ENCODE measurements around the gene HSPA13.
"Not testable (repeated sequence)": the region's sequence is repeated elsewhere in the genome, so short reads cannot be mapped to it uniquely, and the experiment has no call there.

The HSPA13 gene

DNA sequence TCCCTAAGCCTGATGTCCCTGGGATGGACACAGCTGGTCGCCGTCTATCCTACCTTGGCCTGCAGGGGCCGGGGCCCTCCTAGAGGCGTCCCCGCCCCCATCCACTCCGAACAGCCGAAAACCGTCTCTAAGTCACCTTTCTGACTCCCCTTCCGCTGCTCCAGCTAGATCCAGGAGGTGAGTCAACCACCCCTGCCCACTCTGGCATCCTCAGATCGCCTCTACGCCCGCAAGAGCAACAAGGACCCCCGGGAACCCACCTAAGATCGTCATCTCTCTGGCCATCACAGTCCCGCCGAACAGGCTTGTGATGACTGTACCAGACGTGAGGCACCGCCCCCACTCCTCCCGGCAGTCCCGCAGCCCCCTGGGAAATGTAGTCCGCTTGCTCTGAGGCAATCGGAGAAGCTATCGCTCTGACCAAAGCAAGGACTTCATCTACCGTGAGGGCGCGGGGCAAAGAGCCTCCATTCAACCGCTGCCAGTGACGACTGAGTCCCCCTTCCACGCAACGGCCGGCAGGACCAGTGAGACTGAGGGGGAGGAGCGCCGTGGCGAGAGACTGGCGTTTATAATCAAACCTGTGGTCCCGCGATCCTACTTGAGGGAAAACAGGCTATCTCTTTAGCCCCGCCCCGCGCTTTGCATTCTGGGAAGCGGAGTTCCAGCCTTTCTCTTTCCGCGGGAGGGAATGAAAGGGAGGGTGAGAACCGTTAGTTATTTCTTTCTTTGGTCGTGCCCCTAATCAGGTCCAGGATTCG is at the start of gene HSPA13:
Gene HSPA13, minus strand, starts transcription at position 312 of the 761 bp plus-strand sequence. Its CDS starts 27 bp downstream, at position 285.
- peak; percentile 99 for DNase-seq (ENCODE audit: low read depth)
- peak within 1 kb of the TSS; percentile 89 for H3K4me3 ChIP-seq (ENCODE audit: low read depth, low read length)

GRCh38 chr21:14418920-14419319 is 36.0 kb upstream of the HSPA13 start:
- DNase-seq (ENCODE audit: low read depth): no peak
- H3K4me3 ChIP-seq (ENCODE audit: low read depth, low read length): no peak overlapping the region

DNA sequence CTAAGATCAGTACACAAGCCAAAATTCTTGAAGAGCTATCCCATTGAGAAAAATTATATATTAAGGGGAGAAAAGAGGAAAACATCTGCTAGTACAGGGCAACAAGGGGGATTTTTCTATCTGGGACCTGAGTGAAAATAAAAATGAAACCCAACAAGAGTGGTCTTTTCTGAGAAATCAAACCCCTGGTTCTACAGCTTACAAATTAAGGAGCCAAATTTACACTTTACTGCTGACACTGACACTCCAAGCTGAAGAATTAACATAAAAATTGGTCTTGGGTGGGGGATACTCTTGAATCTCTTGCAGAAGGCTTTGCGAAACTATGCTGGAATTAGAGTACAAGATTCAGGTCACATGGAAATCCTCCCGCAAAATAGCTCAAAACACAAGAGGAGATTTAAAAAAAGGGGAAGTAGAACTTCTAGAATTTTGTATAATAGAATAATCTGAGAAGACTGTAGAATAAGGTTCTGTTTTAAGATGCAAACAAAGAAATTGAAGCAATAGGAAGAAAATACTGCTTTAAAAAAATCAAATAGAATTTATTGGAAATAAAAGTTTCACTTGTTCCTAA is 32.1 kb upstream of the HSPA13 start:
- H3K4me3 ChIP-seq (ENCODE audit: low read depth, low read length): no peak overlapping the region
- no peak for DNase-seq (ENCODE audit: low read depth)

- DNase-seq (ENCODE audit: low read depth): no peak
- no peak overlapping the region for H3K4me3 ChIP-seq (ENCODE audit: low read depth, low read length)
Measured at GRCh38 chr21:14405962-14406361, 23.0 kb upstream of the HSPA13 start.

DNA sequence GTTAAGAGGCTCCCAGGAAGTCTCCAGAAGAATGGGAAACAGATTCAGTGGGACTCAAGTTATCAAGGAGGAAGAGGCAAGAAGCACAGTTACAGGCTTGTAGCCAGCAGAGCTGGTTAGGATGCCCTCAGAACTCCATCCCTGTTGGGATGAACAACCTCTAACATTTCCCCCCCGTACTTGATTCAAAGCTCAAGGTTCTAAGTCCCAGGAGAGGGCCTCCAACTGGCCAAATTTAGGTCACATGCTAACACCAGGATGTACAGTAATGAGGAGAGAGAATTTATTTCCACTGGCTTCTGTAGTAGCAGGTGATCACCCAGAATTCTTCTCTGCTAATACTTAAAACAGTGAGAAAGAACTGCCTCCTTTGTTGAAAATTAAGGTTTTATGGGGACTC is 22.3 kb upstream of the HSPA13 start:
- no peak overlapping the region for H3K4me3 ChIP-seq (ENCODE audit: low read depth, low read length)
- DNase-seq (ENCODE audit: low read depth): no peak

- H3K4me3 ChIP-seq (ENCODE audit: low read depth, low read length): no peak overlapping the region
- DNase-seq (ENCODE audit: low read depth): peak; percentile 5
Measured at GRCh38 chr21:14403681-14404318, 20.9 kb upstream of the HSPA13 start.

DNA sequence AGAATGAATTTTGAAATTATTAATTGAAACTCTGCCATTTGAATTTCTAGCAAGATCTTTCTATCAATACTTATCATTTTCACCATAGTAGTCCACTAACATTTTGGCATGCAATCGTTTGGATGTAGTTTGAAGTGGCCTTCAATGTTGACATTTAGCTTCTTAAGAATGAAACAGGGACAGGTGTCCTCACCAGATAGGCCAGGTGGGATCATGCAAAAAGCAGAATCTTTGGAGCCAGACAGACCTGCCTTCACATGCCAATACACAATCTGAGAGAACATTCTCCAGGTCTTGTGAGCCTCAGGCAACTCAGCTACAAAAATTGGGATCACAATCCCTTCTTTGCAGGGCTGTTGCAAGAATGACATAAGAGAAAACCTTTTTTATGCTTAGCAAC is 18.3 kb upstream of the HSPA13 start:
- H3K4me3 ChIP-seq (ENCODE audit: low read depth, low read length): no peak overlapping the region
- DNase-seq (ENCODE audit: low read depth): no peak

GRCh38 chr21:14388282-14388681 is 5.3 kb upstream of the HSPA13 start:
- DNase-seq (ENCODE audit: low read depth): no peak

DNA sequence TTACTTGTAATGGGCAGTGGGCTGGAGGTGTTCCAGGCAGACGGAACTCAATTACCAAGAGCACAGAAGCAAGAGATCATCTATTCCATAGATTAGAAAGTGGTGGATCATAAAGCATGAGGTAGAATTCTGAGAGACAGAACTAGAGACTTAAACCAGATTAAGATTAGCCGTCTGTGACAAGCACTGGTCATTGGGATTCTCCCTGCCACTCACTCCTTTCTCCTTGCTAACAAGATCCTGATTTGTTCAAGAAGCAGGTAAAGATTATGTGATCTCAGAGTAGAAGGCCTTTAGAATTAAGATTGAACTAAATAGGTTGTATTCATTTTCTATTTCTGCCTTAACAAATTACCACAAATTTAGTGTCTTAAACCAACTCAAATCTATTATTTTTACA is 1.5 kb upstream of the HSPA13 start:
- no peak overlapping the region for H3K4me3 ChIP-seq (ENCODE audit: low read depth, low read length)

More at GRCh38 chr21:14388282-14388681, 5.3 kb upstream of the HSPA13 start:
- no peak overlapping the region for H3K4me3 ChIP-seq (ENCODE audit: low read depth, low read length)

DNA sequence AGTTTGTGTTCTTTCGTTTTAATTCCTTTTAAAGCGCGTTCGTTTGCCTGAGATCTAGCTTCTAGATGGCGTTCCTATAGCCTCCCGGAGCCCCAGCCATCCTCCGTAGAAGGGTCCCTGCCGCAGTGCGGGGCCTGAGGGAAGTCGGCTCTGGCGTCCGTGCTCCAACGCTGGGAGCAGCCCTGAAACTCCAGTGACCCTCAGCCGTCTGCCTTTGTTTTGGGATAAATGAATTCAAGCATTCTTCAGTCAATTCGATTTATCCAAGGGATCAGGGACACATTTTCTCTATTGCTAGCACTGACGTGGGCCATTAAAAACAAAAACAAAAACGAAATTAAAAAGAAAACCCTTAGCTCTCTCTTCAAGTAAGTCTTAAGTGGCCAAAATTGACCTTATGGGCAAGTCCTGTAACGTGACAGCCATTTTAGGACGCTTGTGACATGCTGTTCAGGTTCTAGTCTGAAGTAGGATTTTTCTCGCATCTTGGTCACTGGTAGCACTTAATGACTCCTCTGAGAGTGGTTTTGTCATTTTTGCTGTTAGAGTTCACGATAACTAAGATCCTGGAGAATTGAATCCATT is 742 bp upstream of the HSPA13 start:
- H3K4me3 ChIP-seq (ENCODE audit: low read depth, low read length): peak overlapping the region; percentile 71
- DNase-seq (ENCODE audit: low read depth): peak; percentile 2

More for the DNA sequence above, 1.5 kb upstream of the HSPA13 start:
- no peak for DNase-seq (ENCODE audit: low read depth)

GRCh38 chr21:14382486-14382834 is 486 bp downstream of the HSPA13 start:
- DNase-seq (ENCODE audit: low read depth): no peak
- H3K4me3 ChIP-seq (ENCODE audit: low read depth, low read length): peak overlapping the region; percentile 89

DNA sequence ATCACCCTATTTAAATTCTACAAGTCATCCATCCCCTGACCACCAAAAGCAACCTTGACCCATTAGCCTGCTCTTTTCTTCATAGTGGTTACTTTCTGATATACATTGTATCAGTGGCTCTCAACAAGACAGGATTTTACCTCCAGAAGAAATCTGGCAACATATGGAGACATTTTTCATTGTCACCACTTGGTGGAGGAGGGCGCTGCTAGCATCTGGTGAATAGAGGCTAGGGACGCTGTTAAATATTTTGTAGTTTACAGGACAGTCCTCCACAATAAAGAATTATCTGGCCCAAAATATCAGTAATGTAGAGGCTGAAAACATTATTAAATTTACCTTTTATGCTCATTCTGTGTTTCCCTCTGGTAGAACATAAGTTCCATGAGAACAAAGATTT is 6.1 kb downstream of the HSPA13 start:
- DNase-seq (ENCODE audit: low read depth): no peak
- no peak overlapping the region for H3K4me3 ChIP-seq (ENCODE audit: low read depth, low read length)

DNA sequence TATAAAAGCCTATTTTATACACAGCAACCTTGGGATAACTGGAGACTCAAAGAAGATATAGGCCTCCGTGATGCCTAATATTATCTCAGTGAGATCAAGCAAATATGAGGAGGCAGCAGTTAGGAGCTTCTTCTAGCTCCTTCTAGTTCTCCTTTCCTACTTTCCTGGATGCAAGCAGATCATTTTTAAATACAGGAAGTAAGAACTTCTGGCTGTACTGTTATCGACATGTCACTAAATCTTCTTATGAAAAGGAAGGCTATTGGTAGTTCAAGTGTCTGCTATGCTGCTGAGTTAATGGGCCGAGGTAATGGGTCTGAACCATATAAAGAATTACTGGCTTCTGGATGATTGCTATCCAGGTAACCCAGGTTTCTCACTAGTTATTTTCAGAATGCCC is 15.9 kb downstream of the HSPA13 start:
- no peak overlapping the region for H3K4me3 ChIP-seq (ENCODE audit: low read depth, low read length)
- DNase-seq (ENCODE audit: low read depth): no peak

DNA sequence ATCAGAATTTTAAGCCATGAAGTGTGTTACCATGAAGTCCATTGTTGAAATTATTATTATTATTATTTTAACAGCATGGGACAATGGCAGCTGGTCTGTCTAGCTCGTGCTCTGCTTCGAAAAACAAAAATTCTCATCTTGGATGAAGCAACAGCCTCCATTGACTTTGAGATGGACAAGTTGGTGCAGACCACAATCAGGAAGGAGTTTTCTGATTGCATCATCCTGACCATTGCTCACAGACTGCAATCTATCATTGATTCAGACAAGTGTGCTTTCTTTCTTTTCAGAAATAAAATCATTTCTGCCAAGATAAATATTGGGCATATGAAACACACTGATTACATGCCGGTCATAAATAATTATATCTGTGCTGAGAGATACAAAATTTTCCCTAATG is 21.0 kb downstream of the HSPA13 start:
- peak; percentile 63 for DNase-seq (ENCODE audit: low read depth)
- no peak overlapping the region for H3K4me3 ChIP-seq (ENCODE audit: low read depth, low read length)

DNA sequence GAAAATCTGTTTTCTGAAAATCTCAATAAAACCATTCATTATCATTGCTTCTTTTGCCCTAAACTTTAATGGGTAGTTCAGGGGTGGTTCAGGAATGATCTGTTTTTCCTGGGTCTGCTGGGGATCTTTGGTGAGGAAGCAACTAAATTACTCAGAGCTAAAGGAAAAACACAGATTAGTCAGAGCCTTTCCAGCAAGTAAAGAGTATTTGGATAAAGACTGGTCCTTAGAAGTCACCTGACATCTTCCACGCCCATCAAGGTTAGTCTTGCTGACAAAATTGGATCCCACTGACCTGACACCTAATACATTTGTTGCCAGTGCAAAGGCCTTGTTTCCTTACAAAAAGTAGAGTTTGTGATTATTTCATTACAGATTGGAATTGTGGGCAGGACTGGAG is 24.2 kb downstream of the HSPA13 start:
- no peak overlapping the region for H3K4me3 ChIP-seq (ENCODE audit: low read depth, low read length)
- peak; percentile 12 for DNase-seq (ENCODE audit: low read depth)

DNA sequence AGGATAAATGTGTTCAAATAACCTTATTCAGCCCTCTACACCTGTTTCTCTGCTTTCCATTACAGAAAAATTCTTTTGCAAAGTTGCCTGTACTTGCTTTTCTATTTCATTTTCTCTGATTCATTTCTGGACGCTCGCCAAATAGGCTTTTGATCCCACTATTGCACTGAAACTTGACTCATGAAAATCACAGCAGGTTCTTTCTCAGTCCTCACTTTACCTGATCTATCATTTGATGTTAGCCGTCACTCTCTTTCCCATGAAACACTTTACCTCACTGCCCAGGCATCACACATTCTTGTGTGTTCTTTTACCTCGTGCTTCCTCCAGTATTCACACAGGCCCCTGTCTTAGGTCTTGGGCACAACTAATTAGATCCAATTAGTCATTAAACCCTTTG is 26.2 kb downstream of the HSPA13 start:
- no peak overlapping the region for H3K4me3 ChIP-seq (ENCODE audit: low read depth, low read length)
- no peak for DNase-seq (ENCODE audit: low read depth)

- no peak overlapping the region for H3K4me3 ChIP-seq (ENCODE audit: low read depth, low read length)
- DNase-seq (ENCODE audit: low read depth): no peak
Measured at GRCh38 chr21:14354515-14354914, 28.4 kb downstream of the HSPA13 start.

- no peak overlapping the region for H3K4me3 ChIP-seq (ENCODE audit: low read depth, low read length)
- no peak for DNase-seq (ENCODE audit: low read depth)
Measured at GRCh38 chr21:14353726-14354125, 29.2 kb downstream of the HSPA13 start.

- no peak overlapping the region for H3K4me3 ChIP-seq (ENCODE audit: low read depth, low read length)
- no peak for DNase-seq (ENCODE audit: low read depth)
Measured at GRCh38 chr21:14353231-14353630, 29.7 kb downstream of the HSPA13 start.

- H3K4me3 ChIP-seq (ENCODE audit: low read depth, low read length): not testable (repeated sequence)
Measured at GRCh38 chr21:14327346-14327745, 55.6 kb downstream of the HSPA13 start.

More at GRCh38 chr21:14327346-14327745, 55.6 kb downstream of the HSPA13 start:
- not testable (repeated sequence) for DNase-seq (ENCODE audit: low read depth)

Measured in skeletal muscle cell (primary cell).